ENCODE measurements around the gene DNAH8. TPM values are rescaled to one million over a fixed set of nuclear protein-coding genes. Genes with fewer than 3 reads are reported as not detected.

The DNAH8 gene
- total RNA-seq, 1 experiment from 2014 or later: not detected

DNA sequence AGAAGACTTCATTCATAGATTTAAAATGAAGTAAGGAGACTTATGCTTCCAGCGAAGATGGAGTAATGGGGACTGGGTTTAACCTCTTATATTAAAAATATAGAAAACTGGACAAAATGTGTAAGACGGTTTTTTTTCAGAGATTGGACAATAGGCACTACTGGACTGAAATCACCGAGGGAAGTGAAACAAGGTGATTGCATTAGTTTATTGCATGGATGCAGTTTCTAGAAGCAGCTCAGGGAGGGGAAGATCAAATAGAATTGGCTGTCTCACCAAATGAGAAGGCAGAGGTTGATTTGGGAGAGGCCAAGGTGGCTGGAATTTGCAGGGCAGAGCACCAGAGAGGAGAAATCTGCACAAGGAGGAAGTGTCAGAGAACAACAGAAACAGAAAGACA, 162.6 kb downstream of the DNAH8 start:
- peaks cover 6% of the 10 kb centered on the region for H3K4me1 Mint-ChIP-seq (ENCODE audit: insufficient read depth, unreplicated experiment)
- TF ChIP-seq CTCF (IDR thresholded peaks at IDR 0.05; ENCODE audit: unreplicated experiment): no peak
- H3K27ac Mint-ChIP-seq (ENCODE audit: low read depth, unreplicated experiment): no peak overlapping the region
- H3K27me3 Mint-ChIP-seq (ENCODE audit: insufficient read depth, unreplicated experiment): no peaks in the 10 kb centered on the region
- no TSS peak for BruUV-seq (replicated peaks)
- intact Hi-C loops (cut with micrococcal nuclease): no loop called here
- POLR2A ChIA-PET: no interaction called here
- CTCF ChIA-PET: no interaction called here
- H3K9me3 Mint-ChIP-seq (ENCODE audit: unreplicated experiment): no peaks in the 10 kb centered on the region
- H3K36me3 Mint-ChIP-seq (ENCODE audit: insufficient read depth, unreplicated experiment): no peaks in the 10 kb centered on the region
- no peak overlapping the region for H3K4me3 Mint-ChIP-seq (ENCODE audit: unreplicated experiment)
- no peak for DNase-seq (ENCODE audit: unreplicated experiment)

DNA sequence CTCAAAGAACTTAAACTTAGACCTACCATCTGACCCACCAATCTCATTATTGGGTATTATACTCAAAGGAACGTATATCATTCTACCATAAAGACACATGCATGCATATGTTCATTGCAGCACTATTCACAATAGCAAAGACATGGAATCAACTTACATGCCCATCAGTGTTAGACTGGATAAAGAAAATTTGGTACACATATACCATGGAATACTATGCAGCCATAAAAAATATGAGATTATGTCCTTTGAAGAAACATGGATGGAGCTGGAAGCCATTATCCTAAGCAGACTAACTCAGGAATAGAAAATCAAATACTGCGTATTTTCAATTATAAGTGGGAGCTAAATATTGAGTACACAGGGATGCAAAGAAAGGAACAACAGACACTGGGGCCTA, 167.0 kb downstream of the DNAH8 start:
- Mint-ChIP-seq H3K4me3 (ENCODE audit: unreplicated experiment) (no peak overlapping the region), H3K27me3 (ENCODE audit: insufficient read depth, unreplicated experiment) (no peaks in the 10 kb centered on the region), H3K27ac (ENCODE audit: low read depth, unreplicated experiment) (no peak overlapping the region), H3K4me1 (ENCODE audit: insufficient read depth, unreplicated experiment) (no peaks in the 10 kb centered on the region), H3K36me3 (ENCODE audit: insufficient read depth, unreplicated experiment) (no peaks in the 10 kb centered on the region), H3K9me3 (ENCODE audit: unreplicated experiment) (no peaks in the 10 kb centered on the region)
- intact Hi-C loops (cut with micrococcal nuclease): no loop called here
- ChIA-PET POLR2A (no interaction called here), CTCF (interaction anchor here (1.2 to 3.9 kb wide), 3 partner anchors 10 to 428 kb away, joined by 3 to 25 read pairs (median 4); no protein-coding TSS in a partner anchor)
- DNase-seq (ENCODE audit: unreplicated experiment): no peak
- no peak for TF ChIP-seq CTCF (IDR thresholded peaks at IDR 0.05; ENCODE audit: unreplicated experiment)
- no TSS peak for BruUV-seq (replicated peaks)

DNA sequence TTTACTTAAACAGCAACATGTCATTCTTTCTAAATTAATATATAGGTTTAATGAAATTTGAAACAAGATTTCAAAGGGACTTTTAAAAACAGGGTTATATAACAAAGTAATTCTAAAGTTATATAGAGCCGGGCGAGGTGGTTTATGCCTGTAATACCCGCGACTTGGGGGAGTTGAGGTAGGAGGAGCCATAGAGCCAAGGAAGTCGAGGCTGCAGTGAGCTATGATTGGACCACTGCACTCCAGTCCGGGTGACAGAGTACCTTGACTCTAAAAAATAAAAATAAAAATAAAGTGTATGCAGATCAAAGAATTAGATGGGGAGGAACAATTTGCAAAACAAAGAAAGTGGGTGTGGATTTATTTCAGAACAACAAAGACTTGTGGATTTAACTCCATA, 182.4 kb downstream of the DNAH8 start:
- Mint-ChIP-seq H3K27ac (ENCODE audit: low read depth, unreplicated experiment) (no peak overlapping the region), H3K4me1 (ENCODE audit: insufficient read depth, unreplicated experiment) (no peaks in the 10 kb centered on the region), H3K27me3 (ENCODE audit: insufficient read depth, unreplicated experiment) (peaks cover 22% of the 10 kb centered on the region), H3K9me3 (ENCODE audit: unreplicated experiment) (no peaks in the 10 kb centered on the region), H3K36me3 (ENCODE audit: insufficient read depth, unreplicated experiment) (no peaks in the 10 kb centered on the region), H3K4me3 (ENCODE audit: unreplicated experiment) (no peak overlapping the region)
- ChIA-PET CTCF (interaction anchor here (0.6 kb wide), 1 partner anchor 48 kb away, joined by 3 read pairs; no protein-coding TSS in a partner anchor), POLR2A (no interaction called here)
- TF ChIP-seq CTCF (IDR thresholded peaks at IDR 0.05; ENCODE audit: unreplicated experiment): no peak
- DNase-seq (ENCODE audit: unreplicated experiment): no peak
- intact Hi-C loops (cut with micrococcal nuclease): no loop called here
- BruUV-seq (replicated peaks): no TSS peak

GRCh38 chr6:38901802-38902522, 186.9 kb downstream of the DNAH8 start:
- no peaks in the 10 kb centered on the region for H3K36me3 Mint-ChIP-seq (ENCODE audit: insufficient read depth, unreplicated experiment)
- POLR2A ChIA-PET: no interaction called here
- H3K4me3 Mint-ChIP-seq (ENCODE audit: unreplicated experiment): no peak overlapping the region
- TF ChIP-seq CTCF (IDR thresholded peaks at IDR 0.05; ENCODE audit: unreplicated experiment): no peak
- BruUV-seq (replicated peaks): no TSS peak
- intact Hi-C loops (cut with micrococcal nuclease): no loop called here
- no peak for DNase-seq (ENCODE audit: unreplicated experiment)
- H3K27ac Mint-ChIP-seq (ENCODE audit: low read depth, unreplicated experiment): no peak overlapping the region
- CTCF ChIA-PET: interaction anchor here (0.6 kb wide), 1 partner anchor 236 kb away, joined by 3 read pairs; no protein-coding TSS in a partner anchor
- no peaks in the 10 kb centered on the region for H3K9me3 Mint-ChIP-seq (ENCODE audit: unreplicated experiment)
- H3K27me3 Mint-ChIP-seq (ENCODE audit: insufficient read depth, unreplicated experiment): no peaks in the 10 kb centered on the region
- no peaks in the 10 kb centered on the region for H3K4me1 Mint-ChIP-seq (ENCODE audit: insufficient read depth, unreplicated experiment)

Measured in MCF 10A (cell line).